Measurements from ENCODE around the gene FGG.

FGG gene

DNA sequence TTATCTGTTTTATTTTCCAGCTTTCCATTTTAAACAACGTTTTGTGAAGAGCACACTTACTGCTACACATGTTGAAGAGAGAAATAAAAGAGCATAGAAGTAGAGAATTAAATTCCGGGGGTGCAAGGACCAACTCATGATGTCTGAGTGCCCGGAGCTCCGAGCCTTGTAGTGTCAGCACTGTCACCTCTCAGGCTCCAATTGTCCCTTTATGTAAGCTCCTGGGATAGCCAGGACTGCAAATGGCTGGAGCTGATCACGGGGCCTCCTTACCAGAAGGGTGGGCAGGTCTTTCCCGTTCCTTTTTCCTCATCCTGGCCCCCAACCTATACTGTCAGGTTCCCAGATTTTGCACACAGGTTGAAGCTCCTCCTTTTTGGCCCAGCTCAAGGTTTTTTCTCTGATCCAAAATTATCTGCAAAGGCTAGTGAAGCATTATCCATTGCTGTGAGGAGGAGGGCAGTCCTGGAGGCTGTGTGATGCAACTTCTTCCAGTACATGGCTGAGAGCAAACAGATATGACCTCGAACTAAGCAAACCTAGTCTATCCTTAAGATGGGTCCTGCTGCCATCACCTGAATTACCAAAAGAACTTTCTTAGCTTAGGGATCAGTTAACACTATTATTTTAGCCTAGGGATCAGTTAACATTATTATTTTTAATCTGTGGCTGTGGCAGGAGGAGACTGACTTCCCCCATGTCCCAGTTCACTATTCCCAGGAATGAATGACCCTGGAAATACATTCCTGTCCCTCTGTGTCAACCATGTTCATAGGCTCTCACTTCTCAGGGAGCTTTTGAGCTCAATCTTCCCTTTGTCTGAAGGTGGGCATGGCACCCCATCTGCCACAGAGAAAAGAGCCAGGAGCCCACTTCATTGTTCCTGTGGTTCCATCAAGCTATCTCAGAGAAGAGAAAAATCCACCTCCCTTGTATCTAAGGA is at the start of gene FGG:
Gene FGG (minus strand): TSS at position 185 of the 943 bp plus-strand sequence. CDS start 47 bp downstream, at position 138.
- DNase-seq = no peak

GRCh38 chr4:154660052-154660451 is 47.6 kb upstream of the FGG start:
- DNase-seq = peak; percentile 54

DNA sequence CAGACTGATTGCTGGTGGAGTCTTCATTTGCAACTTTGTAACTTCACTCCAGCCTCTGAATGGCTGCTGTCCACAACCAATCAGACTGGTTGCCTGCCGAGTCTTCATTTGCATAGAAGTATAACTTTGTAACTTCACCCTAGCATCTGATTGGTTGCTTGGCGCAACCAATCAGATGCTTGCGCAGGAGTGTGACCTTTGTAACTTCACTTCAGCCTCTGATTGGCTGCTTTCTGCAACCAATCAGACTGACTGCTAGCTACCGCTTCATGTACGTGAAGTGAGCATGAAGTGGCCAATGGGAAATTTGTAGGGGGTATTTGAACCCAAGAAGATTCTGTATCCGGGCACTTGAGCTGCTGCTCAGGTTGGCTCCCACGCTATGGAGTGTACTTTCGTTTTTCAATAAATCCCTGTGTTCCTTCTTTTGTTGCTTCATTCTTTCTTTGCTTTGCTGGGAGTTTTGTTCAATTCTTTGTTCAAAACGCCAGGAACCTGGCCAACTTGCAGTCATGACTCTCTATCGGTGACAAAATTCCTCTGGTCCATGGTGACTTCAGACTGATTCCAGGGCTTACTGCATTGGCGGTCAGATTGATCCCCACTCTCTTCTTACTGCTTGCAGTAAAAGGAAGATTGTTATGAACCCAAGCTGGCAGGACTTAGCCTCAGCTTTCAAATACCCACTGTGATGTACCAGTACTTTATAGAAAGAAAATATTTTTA is 46.4 kb upstream of the FGG start:
- DNase-seq = no peak

GRCh38 chr4:154643493-154643892 is 31.0 kb upstream of the FGG start:
- DNase-seq = no peak

GRCh38 chr4:154642373-154643009 is 30.0 kb upstream of the FGG start:
- no peak for DNase-seq

DNA sequence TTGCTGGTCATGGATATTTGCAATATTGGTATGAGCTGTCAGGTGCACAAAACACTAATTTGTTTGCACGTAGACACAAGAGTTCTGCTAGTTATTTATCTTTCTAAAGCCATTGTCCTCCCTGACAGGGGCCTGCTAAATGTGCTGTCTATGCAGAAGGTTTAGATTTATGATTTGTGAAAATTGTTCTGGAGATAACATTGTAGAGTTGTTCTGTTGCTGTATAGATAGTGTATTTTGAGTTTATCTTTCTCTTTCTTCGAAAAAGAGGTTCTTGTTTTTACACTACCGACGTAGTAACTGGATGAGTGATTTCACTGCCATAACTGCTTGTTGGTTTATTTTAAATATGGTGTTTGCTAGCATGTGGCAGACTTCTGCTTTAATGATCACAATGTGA is 28.5 kb upstream of the FGG start:
- no peak for DNase-seq

DNA sequence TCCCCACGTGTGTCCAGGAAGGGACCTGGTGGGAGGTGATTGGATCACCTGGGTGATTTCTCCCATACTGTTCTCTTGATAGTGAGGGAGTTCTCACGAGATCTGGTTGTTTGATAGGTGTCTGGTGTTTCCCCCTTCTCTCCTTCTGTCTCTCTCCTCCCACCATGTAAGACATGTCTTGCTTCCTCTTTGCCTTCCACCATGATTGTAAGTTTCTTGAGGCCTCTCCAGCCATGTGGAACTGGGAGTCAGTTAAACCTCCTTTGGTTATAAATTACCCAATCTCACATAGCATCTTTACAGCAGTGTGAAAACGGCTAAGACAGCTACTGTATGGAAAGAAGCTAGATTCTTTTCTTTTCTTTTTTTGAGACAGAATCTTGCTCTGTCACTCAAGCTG is 21.6 kb upstream of the FGG start:
- DNase-seq = no peak

- no peak for DNase-seq
Observed at GRCh38 chr4:154631828-154632227, 19.4 kb upstream of the FGG start.

GRCh38 chr4:154630324-154630723 is 17.9 kb upstream of the FGG start:
- DNase-seq = no peak

DNA sequence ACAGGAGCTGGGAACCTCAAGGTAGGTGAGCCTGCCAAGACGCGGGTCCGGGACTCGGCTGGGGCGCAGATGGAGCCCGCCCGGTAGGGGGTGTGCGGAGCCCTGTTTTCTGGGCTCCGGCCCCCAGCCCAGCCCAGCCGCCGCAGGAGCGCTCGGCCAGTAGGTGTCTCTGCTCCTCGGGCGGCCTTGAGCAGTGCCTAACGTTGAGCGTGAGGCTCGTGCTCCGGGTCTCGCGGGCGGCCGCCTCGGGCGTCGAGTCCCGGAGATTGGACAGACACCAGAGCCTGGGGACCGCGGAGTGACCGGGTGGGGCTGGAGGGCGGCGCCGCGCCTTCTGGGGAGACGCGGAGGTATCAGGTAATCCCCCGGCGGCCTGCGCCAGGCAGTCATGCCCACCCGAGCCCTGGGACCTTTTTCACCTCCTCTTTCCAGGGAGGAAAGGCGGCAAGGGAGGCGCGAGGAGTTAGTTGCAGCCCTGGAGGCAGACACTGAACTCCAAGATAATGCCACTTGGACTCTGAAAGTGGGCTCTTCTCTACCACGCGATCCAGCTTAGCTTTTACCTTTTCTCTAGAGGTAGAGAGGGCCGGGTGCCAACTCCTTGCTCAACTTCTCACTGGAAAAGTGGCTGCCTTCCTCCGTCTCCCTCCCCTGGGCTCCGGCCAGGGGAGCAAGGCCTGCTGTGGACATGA is 14.5 kb upstream of the FGG start:
- DNase-seq = peak; percentile 77

DNA sequence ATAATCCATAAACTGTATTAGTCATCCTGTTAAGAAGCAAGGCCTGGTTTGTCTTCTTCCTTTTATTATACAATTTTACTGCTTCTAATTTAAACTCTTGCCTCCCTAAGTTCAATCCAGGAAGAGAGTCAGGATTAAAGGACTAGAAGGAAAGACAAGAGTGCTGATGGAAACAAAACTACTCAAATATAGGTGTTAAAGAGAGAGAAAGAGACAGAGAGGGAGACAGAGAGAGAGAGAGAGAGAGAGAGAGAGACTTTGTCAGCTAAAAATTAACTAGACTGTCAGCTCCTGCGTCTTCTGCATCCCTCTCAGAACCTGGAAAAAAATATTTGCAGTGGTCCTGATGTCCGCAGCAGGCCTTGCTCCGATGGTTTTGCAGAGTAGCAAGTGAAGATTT is 13.5 kb upstream of the FGG start:
- DNase-seq = no peak

DNA sequence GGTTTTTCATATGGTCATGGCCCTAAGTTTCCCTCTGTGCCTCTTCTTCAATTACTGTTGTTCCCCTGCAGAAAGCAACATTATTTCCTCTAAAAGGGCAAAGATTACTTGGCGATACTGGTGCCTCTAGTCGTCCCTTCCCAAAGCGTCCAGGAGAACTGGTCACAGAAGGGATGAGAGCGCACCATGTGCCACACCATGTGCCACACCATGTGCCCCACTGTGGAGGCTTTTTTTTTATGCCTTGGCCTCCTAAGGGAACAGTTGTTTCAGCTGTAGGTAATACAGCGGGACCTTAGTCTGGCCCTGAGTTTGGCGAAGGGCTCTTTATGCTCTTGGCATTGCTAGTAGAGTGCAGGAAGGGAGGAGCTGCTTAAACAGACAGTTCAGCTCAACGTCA is 11.5 kb upstream of the FGG start:
- DNase-seq = no peak

DNA sequence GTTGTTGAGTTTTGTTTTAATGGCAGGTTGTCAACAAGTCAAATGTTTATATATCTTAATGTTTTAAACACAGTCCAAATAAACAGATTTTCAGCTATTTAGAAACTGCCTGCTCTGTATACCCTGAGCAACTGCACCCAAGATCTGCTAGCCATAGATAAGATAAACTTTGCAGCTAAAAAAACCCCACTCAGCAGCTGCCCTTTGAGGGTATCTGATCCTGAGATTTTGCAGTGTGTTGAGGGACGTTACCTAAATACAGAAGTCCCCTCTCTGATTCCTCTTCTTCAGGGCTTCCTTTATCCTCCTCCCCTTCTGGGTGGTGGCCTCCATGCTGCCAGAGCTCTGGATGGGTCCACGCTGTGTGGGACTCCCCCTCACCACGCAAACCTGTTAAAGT is 11.0 kb upstream of the FGG start:
- DNase-seq = no peak

DNA sequence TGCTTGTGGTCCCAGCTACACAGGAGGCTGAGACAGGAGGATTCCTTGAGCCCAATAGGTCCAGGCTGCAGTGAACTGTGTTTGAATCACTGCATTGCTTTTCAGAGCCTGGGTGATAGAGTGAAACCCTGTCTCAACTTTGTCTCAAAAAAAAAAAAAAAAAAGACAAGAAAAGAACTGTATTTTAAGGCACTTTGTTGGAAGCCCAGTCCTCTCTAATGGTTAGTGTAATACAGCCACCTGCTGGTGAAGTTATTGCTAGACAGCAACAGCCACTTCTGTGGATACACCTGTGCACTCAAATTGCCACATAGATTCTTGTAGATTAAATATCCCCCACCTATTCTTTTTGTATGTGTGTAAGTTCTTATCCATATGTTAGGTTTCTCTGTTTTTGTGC is 10.1 kb upstream of the FGG start:
- DNase-seq = peak; percentile 60

- DNase-seq = no peak
Observed at GRCh38 chr4:154620111-154620510, 7.7 kb upstream of the FGG start.

GRCh38 chr4:154618708-154619315 is 6.4 kb upstream of the FGG start:
- DNase-seq = peak; percentile 79

DNA sequence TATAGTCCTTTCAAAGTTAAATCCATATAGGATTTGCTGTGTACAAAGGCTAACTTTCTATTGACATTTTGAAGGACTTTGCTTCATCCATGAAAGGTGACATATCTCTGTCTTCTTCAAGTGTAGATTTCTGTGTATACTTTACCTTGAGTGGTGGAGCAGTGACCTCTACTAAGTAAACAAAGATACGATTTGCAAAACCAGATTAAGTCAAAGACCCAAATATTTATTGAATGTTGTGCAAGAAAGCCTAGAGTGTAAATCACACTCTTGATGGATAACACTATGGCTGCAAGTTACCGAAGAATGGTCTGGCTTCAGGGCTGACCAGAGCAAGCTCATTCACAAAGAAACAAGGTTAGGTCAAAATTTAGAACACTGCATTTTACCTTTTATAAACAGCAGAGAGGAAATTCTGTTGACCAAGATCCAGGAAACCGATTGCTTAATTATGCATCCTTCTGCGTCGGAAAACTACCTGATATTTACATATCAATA is 5.4 kb upstream of the FGG start:
- DNase-seq = no peak

GRCh38 chr4:154616731-154617130 is 4.3 kb upstream of the FGG start:
- DNase-seq = no peak

- no peak for DNase-seq
Observed at GRCh38 chr4:154616287-154616686, 3.8 kb upstream of the FGG start.

DNA sequence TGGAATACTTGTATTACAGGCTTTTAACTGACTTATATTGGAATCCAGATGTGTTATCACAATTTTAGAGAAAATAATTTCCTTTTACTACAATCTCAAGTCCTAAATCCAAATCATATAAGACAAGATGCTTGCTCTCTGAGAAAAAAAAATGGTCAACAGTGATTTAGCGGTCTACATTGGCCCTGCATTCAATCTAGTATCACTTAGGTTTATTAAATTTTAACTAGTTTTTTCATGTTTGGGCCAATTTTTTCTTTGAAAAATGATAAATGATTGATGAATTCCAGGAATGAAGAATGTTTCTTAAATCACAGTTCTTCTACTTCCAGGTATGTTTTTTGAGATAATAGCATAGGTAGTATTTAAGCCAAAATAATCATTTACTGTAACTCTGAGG is 2.8 kb upstream of the FGG start:
- no peak for DNase-seq

DNA sequence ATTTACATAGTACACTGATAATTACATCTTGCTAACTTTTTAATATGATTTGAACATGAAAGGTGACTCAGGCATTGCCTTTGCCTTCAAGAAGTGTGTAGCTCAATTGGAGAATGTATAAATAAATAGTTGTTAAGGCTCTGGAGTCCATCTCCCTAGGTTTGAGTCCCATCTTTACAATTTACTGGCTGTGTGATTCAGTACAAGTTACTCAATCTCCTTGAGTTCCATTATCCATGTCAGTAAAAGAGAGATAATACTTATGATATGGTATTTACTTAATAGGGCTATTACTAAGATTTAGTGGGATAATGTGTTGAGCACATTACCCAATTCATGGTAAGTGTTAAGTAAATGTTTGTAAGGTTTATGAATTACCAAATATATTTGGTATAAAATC is 1.9 kb upstream of the FGG start:
- DNase-seq = no peak

DNA sequence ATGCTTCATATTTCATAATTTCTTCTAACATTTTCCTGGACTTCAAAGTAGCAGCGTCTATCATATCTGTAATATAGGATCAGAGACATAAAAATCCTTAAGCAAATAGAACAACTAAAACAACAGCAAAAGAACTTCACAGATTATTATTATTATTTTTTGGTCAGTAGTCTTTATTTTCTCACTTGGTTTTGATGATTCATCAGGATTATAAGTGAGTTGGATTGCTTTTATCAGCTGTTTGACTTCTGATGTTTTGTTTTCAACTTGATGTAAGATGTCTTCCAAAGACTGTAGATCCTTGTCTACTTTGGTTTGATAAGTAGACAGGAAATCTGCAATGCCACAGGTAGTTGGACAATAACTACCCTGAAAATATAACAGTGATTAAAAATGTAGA is 623 bp downstream of the FGG start:
- no peak for DNase-seq
